ENCODE data around the gene INSR. TPM values are rescaled to one million over a fixed set of nuclear protein-coding genes. Genes with fewer than 3 reads are reported as not detected.
"Not testable (repeated sequence)": the region's sequence is repeated elsewhere in the genome, so short reads cannot be mapped to it uniquely, and the experiment has no call there.

The INSR gene
- total and polyA plus RNA-seq, 2 donors (not counting 3 experiments of a cell fraction or from before 2014, with no cell fraction given) = 4.9 to 19.5 TPM

GRCh38 chr19:7311911-7312310 lies 17.7 kb upstream of the INSR start:
- H3K9ac ChIP-seq (replicated peaks; ENCODE audit: extremely low read depth, insufficient read depth, low read length) = no peak overlapping the region
- CTCF ChIA-PET = no interaction called here
- H3K79me2 ChIP-seq (ENCODE audit: control insufficient read depth, insufficient read depth, low read length) = no peaks in the 10 kb centered on the region
- intact Hi-C loops (cut with micrococcal nuclease) = no loop called here
- no peak for DNase-seq (ENCODE audit: low read depth, low spot score)
- H3K4me3 ChIP-seq (replicated peaks in 1 of 3; ENCODE audit: insufficient read depth in 1 of 3, low read depth in 1 of 3, low read length in 3 of 3) = no peak overlapping the region
- FAIRE-seq = no peak
- no peaks in the 10 kb centered on the region for H4K20me1 ChIP-seq (replicated peaks; ENCODE audit: control insufficient read depth, extremely low read depth, insufficient read depth, low read length)
- H3K27me3 ChIP-seq (ENCODE audit: control insufficient read depth in 2 of 2, insufficient read depth in 2 of 2, low read length in 2 of 2) = no peaks in the 10 kb centered on the region
- no peaks in the 10 kb centered on the region for H3K9me3 ChIP-seq (replicated peaks; ENCODE audit: control insufficient read depth, insufficient read depth, low read length)
- no TSS peak for BruUV-seq (replicated peaks)
- POLR2A ChIA-PET = no interaction called here
- H3K4me1 ChIP-seq (ENCODE audit: control insufficient read depth, extremely low read depth, insufficient read depth, low read length) = no peaks in the 10 kb centered on the region
- H3K4me2 ChIP-seq (ENCODE audit: insufficient read depth, low read length) = no peak overlapping the region
- dilution Hi-C loops (cut with MboI; ENCODE audit: extremely low pct_ligation_motif_present, low sequenced_read_pairs) = no loop called here
- H2AFZ ChIP-seq (ENCODE audit: low read depth, low read length) = no peak overlapping the region
- no peaks in the 10 kb centered on the region for H3K36me3 ChIP-seq (ENCODE audit: control insufficient read depth in 2 of 2, extremely low read depth in 1 of 2, insufficient read depth in 2 of 2, low read length in 2 of 2)
- H3K27ac ChIP-seq (ENCODE audit: insufficient read depth, low read depth, low read length) = no peak overlapping the region
- H3K9me1 ChIP-seq (replicated peaks; ENCODE audit: control insufficient read depth, extremely low read depth, insufficient read depth, low read length) = no peaks in the 10 kb centered on the region
- TF ChIP-seq CTCF (IDR thresholded peaks at IDR 0.05; ENCODE audit: extremely low read depth in 1 of 2, insufficient read depth in 1 of 2, low read depth in 1 of 2, low read length in 2 of 2) (no peak), POLR2AphosphoS5 (IDR thresholded peaks at IDR 0.05; ENCODE audit: insufficient read depth, low read depth, low read length) (no peak), JUN (IDR thresholded peaks at IDR 0.05; ENCODE audit: borderline replicate concordance, insufficient read depth, insufficient read length, low read depth) (no peak), FOS (IDR thresholded peaks at IDR 0.05; ENCODE audit: borderline replicate concordance, insufficient read depth, low read length) (no peak), MYC (IDR thresholded peaks at IDR 0.05; ENCODE audit: low read depth, low read length) (no peak), EZH2 (IDR thresholded peaks at IDR 0.05; ENCODE audit: borderline replicate concordance, low read depth, low read length, severe bottlenecking) (no peak), MAX (IDR thresholded peaks at IDR 0.05; ENCODE audit: insufficient read depth, insufficient read length) (no peak), POLR2A (IDR thresholded peaks at IDR 0.05; ENCODE audit: low read depth, low read length) (no peak)

- dilution Hi-C loops (cut with MboI; ENCODE audit: extremely low pct_ligation_motif_present, low sequenced_read_pairs); intact Hi-C loops (cut with micrococcal nuclease); H3K9me1 ChIP-seq (replicated peaks; ENCODE audit: control insufficient read depth, extremely low read depth, insufficient read depth, low read length); H3K9ac ChIP-seq (replicated peaks; ENCODE audit: extremely low read depth, insufficient read depth, low read length); H3K36me3 ChIP-seq (ENCODE audit: control insufficient read depth in 2 of 2, extremely low read depth in 1 of 2, insufficient read depth in 2 of 2, low read length in 2 of 2); H4K20me1 ChIP-seq (replicated peaks; ENCODE audit: control insufficient read depth, extremely low read depth, insufficient read depth, low read length); CTCF ChIA-PET; H3K4me1 ChIP-seq (ENCODE audit: control insufficient read depth, extremely low read depth, insufficient read depth, low read length); H3K27ac ChIP-seq (ENCODE audit: insufficient read depth, low read depth, low read length); BruUV-seq (replicated peaks); H3K27me3 ChIP-seq (ENCODE audit: control insufficient read depth in 2 of 2, insufficient read depth in 2 of 2, low read length in 2 of 2); H2AFZ ChIP-seq (ENCODE audit: low read depth, low read length); H3K79me2 ChIP-seq (ENCODE audit: control insufficient read depth, insufficient read depth, low read length); H3K9me3 ChIP-seq (replicated peaks; ENCODE audit: control insufficient read depth, insufficient read depth, low read length); DNase-seq (ENCODE audit: low read depth, low spot score); POLR2A ChIA-PET; FAIRE-seq; H3K4me3 ChIP-seq (replicated peaks in 1 of 3; ENCODE audit: insufficient read depth in 1 of 3, low read depth in 1 of 3, low read length in 3 of 3); H3K4me2 ChIP-seq (ENCODE audit: insufficient read depth, low read length): not testable (repeated sequence)
Measured at GRCh38 chr19:7308327-7308726, 14.1 kb upstream of the INSR start.

All from endothelial cell of umbilical vein (primary cell).